Psoas muscle (tissue), 8 donors: ENCODE data around the gene HHIPL1. TPM values are rescaled to one million over a fixed set of nuclear protein-coding genes. Genes with fewer than 3 reads are reported as not detected.

ENCODE experiments used
- ATAC-seq, 4 donors: fragments of 200-7000 bp; cut with Tn5 transposase; one replicate each; pipeline ENCODE4 v1.9.1; 2020; ENCODE audit warnings: moderate library complexity in 3 of 4, mild to moderate bottlenecking in 2 of 4
- DNase-seq, 2 donors: peaks; one replicate each; pipeline ENCODE4 v3.0.0-alpha.2; 2020
- H3K27ac ChIP-seq: fragments of 200-600 bp; one replicate; pipeline ENCODE4 v1.8.0; 2022
- H3K27me3 ChIP-seq, 3 donors: fragments of 200-600 bp in 1 of 3; one replicate each; pipeline versions ENCODE4 v1.6.1 to v1.8.0; 2013 to 2022; ENCODE audit warnings: low read length in 2 of 3, mild to moderate bottlenecking in 2 of 3, moderate library complexity in 1 of 3; ENCODE audit not compliant: insufficient read depth in 3 of 3
- H3K36me3 ChIP-seq, 2 donors: fragments of 200-600 bp in 1 of 2; one replicate each; pipeline versions ENCODE4 v1.6.1 to v1.8.0; 2013 to 2022; ENCODE audit warnings: low read depth in 1 of 2, mild to moderate bottlenecking in 1 of 2, moderate library complexity in 1 of 2; ENCODE audit not compliant: insufficient read depth in 1 of 2
- H3K4me1 ChIP-seq: fragments of 200-600 bp; one replicate; pipeline ENCODE4 v1.8.0; 2022
- H3K4me3 ChIP-seq: fragments of 200-600 bp; one replicate; pipeline ENCODE4 v1.8.0; 2022; ENCODE audit warnings: mild to moderate bottlenecking
- H3K9me3 ChIP-seq: fragments of 200-600 bp; one replicate; pipeline ENCODE4 v1.8.0; 2022
- WGBS, 3 donors: extraction: QIAGEN DNeasy Blood & Tissue Kit; methylation state at CpG; one replicate each; pipeline versions ENCODE4 v1.1.6 to v1.1.7; 2013; 5-methylcytosine and 5-hydroxymethylcytosine counted together
- intact Hi-C, 2 donors: fragments of 100-400 bp; cut with DNase I; formaldehyde crosslinking; loops; one replicate each; pipeline versions ENCODE4 v1.11.0 to v1.14.2; 2022
- polyA plus RNA-seq, 3 donors: library from polyadenylated mRNA; stranded (reverse); fragments of 200-250 nt; gene quantifications; one replicate each; pipeline ENCODE4 v1.2.3, GENCODE V29; 2013
- total RNA-seq, 4 donors: library from RNA; stranded (reverse); fragmentation: NEBNext Ultra II Directional in 2 of 4; extraction: Animal tissue kit (Norgen Biotek cat#: 25700) in 2 of 4; gene quantifications; one replicate each; pipeline versions ENCODE4 v1.2.1 to v1.2.4, GENCODE V29; 2021 to 2023
- TF ChIP-seq, protein P1 (sequence below): fragments of 200-600 bp; IDR thresholded peaks from one replicate; pipeline ENCODE4 v1.8.0; 2022; ENCODE audit warnings: antibody characterized with exemption
- donor health status: healthy with polysubstance abuse.
- donor health status: DM: no; HTN: no; CAD: no; lungs with moderate emphysema.
- donor health status: Bipolar disorder and iron deficiency.
- donor health status: healthy.
- donor health status: DM: yes; HTN: yes; CAD: no.
- donor health status: DM: no; HTN: no; CAD: no.
- donor health status: DM: no; HTN: no; CAD: no.
- donor health status: DM: yes; HTN: yes; CAD: no.

HHIPL1 gene
- total and polyA plus RNA-seq, 7 donors: 0.12 to 0.86 (median 0.32) TPM

DNA sequence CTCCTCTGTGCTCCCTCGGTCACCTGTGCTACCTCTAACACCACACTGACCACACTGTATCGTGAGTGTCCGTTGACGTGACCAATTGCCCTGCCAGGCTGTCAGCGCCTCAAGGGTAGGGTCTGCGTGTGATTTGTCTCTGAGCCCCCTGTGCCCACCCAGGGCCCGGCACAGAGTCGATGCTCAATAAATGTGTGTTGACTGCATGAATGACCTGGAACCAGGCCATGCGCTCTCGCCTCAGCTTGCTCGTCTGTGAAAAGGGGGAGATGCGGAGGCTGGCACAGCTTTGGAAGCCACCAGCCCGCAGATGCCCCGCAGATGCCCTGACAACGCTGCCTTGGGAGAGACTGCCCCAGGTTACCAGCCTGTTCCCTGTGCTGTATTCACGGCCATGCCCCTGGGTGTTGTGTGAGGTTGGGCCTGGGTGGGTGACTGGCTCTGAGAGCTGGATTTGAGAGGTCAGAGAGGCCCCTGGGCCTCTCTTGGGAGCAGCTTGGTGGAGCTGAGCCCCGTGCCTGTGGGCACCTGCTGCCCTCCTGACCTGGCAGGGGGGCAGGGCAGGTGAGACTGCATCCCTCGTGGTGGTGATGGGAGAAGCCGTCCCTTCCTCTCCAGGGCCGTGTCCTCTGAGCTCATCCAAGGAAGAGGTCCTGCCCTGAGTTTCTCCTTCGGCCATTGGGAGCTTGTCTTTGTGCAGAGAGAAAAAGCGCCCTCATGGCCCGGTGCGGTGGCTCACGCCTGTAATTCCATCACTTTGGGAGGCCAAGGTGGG, 82.4 kb downstream of the HHIPL1 start:
- Histone ChIP-seq H3K4me3 (no peak overlapping the region), H3K9me3 (no peaks in the 10 kb centered on the region), H3K27me3 (no peaks in the 10 kb centered on the region), H3K36me3 (no peaks in the 10 kb centered on the region), H3K27ac (no peak overlapping the region), H3K4me1 (peaks cover 9% of the 10 kb centered on the region)
- WGBS, 3 donors: 87 to 91% (median 90%) methylated on average over 23 to 25 of the region's 25 CpGs
- no peak for ATAC-seq
- TF ChIP-seq, protein P1, sequence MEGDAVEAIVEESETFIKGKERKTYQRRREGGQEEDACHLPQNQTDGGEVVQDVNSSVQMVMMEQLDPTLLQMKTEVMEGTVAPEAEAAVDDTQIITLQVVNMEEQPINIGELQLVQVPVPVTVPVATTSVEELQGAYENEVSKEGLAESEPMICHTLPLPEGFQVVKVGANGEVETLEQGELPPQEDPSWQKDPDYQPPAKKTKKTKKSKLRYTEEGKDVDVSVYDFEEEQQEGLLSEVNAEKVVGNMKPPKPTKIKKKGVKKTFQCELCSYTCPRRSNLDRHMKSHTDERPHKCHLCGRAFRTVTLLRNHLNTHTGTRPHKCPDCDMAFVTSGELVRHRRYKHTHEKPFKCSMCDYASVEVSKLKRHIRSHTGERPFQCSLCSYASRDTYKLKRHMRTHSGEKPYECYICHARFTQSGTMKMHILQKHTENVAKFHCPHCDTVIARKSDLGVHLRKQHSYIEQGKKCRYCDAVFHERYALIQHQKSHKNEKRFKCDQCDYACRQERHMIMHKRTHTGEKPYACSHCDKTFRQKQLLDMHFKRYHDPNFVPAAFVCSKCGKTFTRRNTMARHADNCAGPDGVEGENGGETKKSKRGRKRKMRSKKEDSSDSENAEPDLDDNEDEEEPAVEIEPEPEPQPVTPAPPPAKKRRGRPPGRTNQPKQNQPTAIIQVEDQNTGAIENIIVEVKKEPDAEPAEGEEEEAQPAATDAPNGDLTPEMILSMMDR: no peak
- intact Hi-C loops: no loop called here
- DNase-seq: no peak

DNA sequence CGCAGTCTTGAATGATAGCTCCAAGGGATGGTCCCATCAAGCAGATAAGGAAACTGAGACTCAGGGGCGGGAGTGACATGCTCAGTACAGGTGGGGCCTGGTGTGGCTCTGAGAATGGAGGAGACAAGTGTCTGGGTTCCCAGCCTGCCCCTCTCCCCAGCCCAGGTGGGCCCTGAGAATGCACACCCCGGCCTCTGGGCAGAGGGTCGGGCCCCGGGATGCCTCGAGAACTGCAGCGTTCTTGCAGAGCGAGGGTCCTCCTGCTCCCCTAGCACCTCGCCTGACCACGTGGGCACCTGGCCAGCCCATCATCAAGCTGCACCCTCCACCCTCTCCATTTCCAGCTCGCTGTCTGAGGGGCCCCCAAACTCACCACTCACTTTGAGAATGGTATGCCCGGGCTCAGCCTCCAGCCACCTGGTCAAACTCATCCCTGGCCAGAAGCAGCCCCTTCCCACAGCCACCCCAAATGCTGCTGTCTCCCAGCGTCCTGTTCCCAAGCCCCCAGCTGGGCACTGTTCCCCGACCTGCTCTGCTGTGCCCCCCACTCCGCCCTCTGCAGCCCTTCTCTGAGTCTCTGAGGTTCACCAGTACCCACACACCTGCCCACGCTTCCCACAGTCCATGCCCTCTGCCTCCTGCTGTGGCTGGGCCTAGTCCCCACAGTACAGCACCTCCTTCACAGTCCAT, 83.4 kb downstream of the HHIPL1 start:
- ATAC-seq: no peak
- intact Hi-C loops: no loop called here
- H3K27ac ChIP-seq: no peak overlapping the region
- no peaks in the 10 kb centered on the region for H3K9me3 ChIP-seq
- no peak overlapping the region for H3K4me3 ChIP-seq
- H3K4me1 ChIP-seq: peaks cover 9% of the 10 kb centered on the region
- WGBS, 3 donors: 90 to 97% (median 92%) methylated on average over 16 of the region's 16 CpGs
- TF ChIP-seq, protein P1: no peak
- H3K27me3 ChIP-seq: no peaks in the 10 kb centered on the region
- H3K36me3 ChIP-seq: no peaks in the 10 kb centered on the region
- DNase-seq: no peak

DNA sequence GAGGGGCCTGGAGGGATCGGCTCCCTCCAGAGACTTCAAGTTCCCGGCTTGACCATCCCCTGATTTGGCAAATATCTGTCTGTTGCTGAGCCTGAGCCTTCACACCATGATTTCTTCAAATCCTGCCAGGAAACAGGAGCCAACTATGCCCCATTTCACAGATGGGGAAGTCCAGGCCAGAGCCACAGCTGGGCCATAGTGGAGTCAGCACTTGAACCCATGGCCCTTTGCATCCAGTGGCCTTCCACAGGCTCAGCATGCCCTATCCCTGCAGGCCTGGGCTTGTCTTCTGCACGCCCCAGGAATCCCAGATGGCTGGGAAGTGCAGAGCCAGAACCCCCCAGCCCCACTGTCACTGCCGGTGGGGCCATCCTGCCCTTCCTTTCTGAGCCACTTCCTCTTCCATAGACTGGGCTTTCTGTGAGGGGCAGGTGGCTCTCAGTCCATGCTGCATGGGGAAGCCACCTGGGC, 84.1 kb downstream of the HHIPL1 start:
- Histone ChIP-seq H3K4me3 (no peak overlapping the region), H3K9me3 (no peaks in the 10 kb centered on the region), H3K36me3 (no peaks in the 10 kb centered on the region), H3K27me3 (no peaks in the 10 kb centered on the region), H3K27ac (no peak overlapping the region), H3K4me1 (peaks cover 11% of the 10 kb centered on the region)
- TF ChIP-seq, protein P1: no peak
- intact Hi-C loops: no loop called here
- WGBS, 3 donors: 72 to 82% (median 79%) methylated on average over 4 of the region's 4 CpGs
- ATAC-seq (no peak), DNase-seq (no peak)

Other genes starting within 250 kb of the HHIPL1 start
- 100 to 1,000 TPM in 3 of 4 donors, 10 to 100 TPM in 1; 88.6 to 128 (median 125) TPM for gene SETD3, start 164.3 kb upstream of the HHIPL1 start, total RNA-seq
- gene SETD3, start 164.3 kb upstream of the HHIPL1 start, polyA plus RNA-seq: 100 to 1,000 TPM in 2 of 3 donors, 10 to 100 TPM in 1; 84.0 to 177 (median 113) TPM
- gene CCNK, start 163.7 kb upstream of the HHIPL1 start, total RNA-seq: 10 to 100 TPM; 31.1 to 53.2 (median 42.4) TPM
- gene CCNK, start 163.7 kb upstream of the HHIPL1 start, polyA plus RNA-seq: 10 to 100 TPM; 17.6 to 44.5 (median 27.7) TPM
- 10 to 100 TPM in 2 of 4 donors, 1 to 10 TPM in 2; 5.8 to 21.0 (median 9.9) TPM for gene CCDC85C, start 40.9 kb upstream of the HHIPL1 start, total RNA-seq
- gene CCDC85C, start 40.9 kb upstream of the HHIPL1 start, polyA plus RNA-seq: 10 to 100 TPM in 1 of 3 donors, 1 to 10 TPM in 2; 1.8 to 10.8 (median 4.4) TPM
- gene CYP46A1, start 39.2 kb downstream of the HHIPL1 start, total RNA-seq: 1 to 10 TPM in 1 of 4 donors, under 1 TPM in 3; 0.50 to 1.5 (median 0.83) TPM
- gene CYP46A1, start 39.2 kb downstream of the HHIPL1 start, polyA plus RNA-seq: under 1 TPM; 0.09 to 0.35 (median 0.26) TPM
- gene EML1, start 148.3 kb downstream of the HHIPL1 start, total RNA-seq: 10 to 100 TPM in 2 of 4 donors, 1 to 10 TPM in 2; 6.9 to 40.4 (median 11.5) TPM
- 10 to 100 TPM in 1 of 3 donors, 1 to 10 TPM in 2; 3.1 to 11.2 (median 3.4) TPM for gene EML1, start 148.3 kb downstream of the HHIPL1 start, polyA plus RNA-seq